HG03097 (cell line): Measurements from ENCODE around the gene VAC14.
"Not testable (repeated sequence)": the region's sequence is repeated elsewhere in the genome, so short reads cannot be mapped to it uniquely, and the experiment has no call there.

ENCODE experiments used
- ATAC-seq: cut with Tn5 transposase; IDR thresholded peaks from one replicate; pipeline ENCODE4 v1.9.1; 2021; ENCODE audit not compliant: unreplicated experiment, low FRiP score

The VAC14 gene

GRCh38 chr16:70800781-70801480 lies at the start of gene VAC14:
TSS of gene VAC14 (minus strand) at chr16:70801158. CDS start at chr16:70800900, 258 bp downstream.
- peak; percentile 92 for ATAC-seq

- not testable (repeated sequence) for ATAC-seq
Observed at GRCh38 chr16:70823498-70824118, 22.6 kb upstream of the VAC14 start.

GRCh38 chr16:70822734-70823133 lies 21.8 kb upstream of the VAC14 start:
- not testable (repeated sequence) for ATAC-seq

GRCh38 chr16:70818088-70818487 lies 17.1 kb upstream of the VAC14 start:
- not testable (repeated sequence) for ATAC-seq

- no peak for ATAC-seq
Observed at GRCh38 chr16:70809392-70810060, 8.6 kb upstream of the VAC14 start.

- ATAC-seq, result no peak
Observed at GRCh38 chr16:70808371-70808770, 7.4 kb upstream of the VAC14 start.

GRCh38 chr16:70805787-70806186 lies 4.8 kb upstream of the VAC14 start:
- no peak for ATAC-seq

- ATAC-seq, result no peak
Observed at GRCh38 chr16:70805380-70805779, 4.4 kb upstream of the VAC14 start.

GRCh38 chr16:70804734-70805169 lies 3.8 kb upstream of the VAC14 start:
- no peak for ATAC-seq

- no peak for ATAC-seq
Observed at GRCh38 chr16:70804153-70804733, 3.3 kb upstream of the VAC14 start.

- no peak for ATAC-seq
Observed at GRCh38 chr16:70803319-70803718, 2.4 kb upstream of the VAC14 start.

GRCh38 chr16:70801611-70802010 lies 653 bp upstream of the VAC14 start:
- no peak for ATAC-seq

- no peak for ATAC-seq
Observed at GRCh38 chr16:70800311-70800710, 647 bp downstream of the VAC14 start.

- no peak for ATAC-seq
Observed at GRCh38 chr16:70796301-70796700, 4.7 kb downstream of the VAC14 start.

GRCh38 chr16:70795296-70795912 lies 5.6 kb downstream of the VAC14 start:
- ATAC-seq, result no peak

GRCh38 chr16:70793851-70794502 lies 7.0 kb downstream of the VAC14 start:
- no peak for ATAC-seq

GRCh38 chr16:70790815-70791214 lies 10.1 kb downstream of the VAC14 start:
- no peak for ATAC-seq

- no peak for ATAC-seq
Observed at GRCh38 chr16:70789595-70790447, 11.1 kb downstream of the VAC14 start.
